HCT116 (cell line): ENCODE measurements around the gene PLEKHM1. TPM values are rescaled to one million over a fixed set of nuclear protein-coding genes. Genes with fewer than 3 reads are reported as not detected.

Experiments
- ATAC-seq: fragments of 200-7000 bp; cut with Tn5 transposase; 2 replicates; pipeline ENCODE4 v1.9.1; 2020; ENCODE audit warnings: mild to moderate bottlenecking, moderate library complexity
- BruUV-seq: library from RNA; stranded (reverse); fragments of 400-500 nt; replicated peaks from 2 replicates; lab custom pipeline; 2021; lab: Mats Ljungman, UMichigan
- CTCF ChIA-PET: fragments of 300-600 bp; sonication (Branson Sonifier 250); formaldehyde crosslinking; loops from one replicate; lab custom pipeline; 2021; ENCODE audit warnings: antibody characterized with exemption; lab: Charles Lee
- POLR2A ChIA-PET: fragments of 300-600, 350-600 bp; sonication (Branson Sonifier 250); formaldehyde crosslinking; loops from one replicate; lab custom pipeline; 2021; ENCODE audit warnings: antibody characterized with exemption; lab: Charles Lee
- RAD21 ChIA-PET, 2 experiments: fragments of 300-600 bp; sonication (Branson Sonifier 250); formaldehyde crosslinking; loops; one replicate each; lab custom pipeline; 2023; ENCODE audit warnings: low total read pairs in 2 of 2; ENCODE audit not compliant: uncharacterized antibody in 2 of 2, unreplicated experiment in 2 of 2, low non-redundant PET in 1 of 2; lab: Charles Lee
- DNase-seq: peaks from one replicate; pipeline ENCODE4 v3.0.0-alpha.2; 2010; ENCODE audit warnings: low read depth, low spot score
- H2AFZ ChIP-seq: fragments of 200-600 bp; shearing (Covaris generic), sonication (generic); 2 replicates; pipeline ENCODE4 v1.6.1; 2017; ENCODE audit warnings: low read depth, mixed run types, mixed read lengths, antibody characterized with exemption, low read length; ENCODE audit not compliant: poor library complexity, severe bottlenecking
- H3K27ac ChIP-seq: 2 replicates; pipeline ENCODE4 v1.5.1; 2012; ENCODE audit warnings: low read depth, low read length
- H3K27me3 ChIP-seq: fragments of 200-600 bp; sonication (generic); 2 replicates; pipeline ENCODE4 v1.6.1; 2016; ENCODE audit warnings: mixed run types, low read length, mixed read lengths; ENCODE audit not compliant: insufficient read depth
- H3K36me3 ChIP-seq, 2 experiments: fragments of 200-500 bp in 1 of 2; fragments of 200-600 bp in 1 of 2; sonication (Bioruptor generic) in 1 of 2; sonication (generic) in 1 of 2; 2 replicates each; pipeline versions ENCODE4 v1.5.1 to v1.6.1; 2014 to 2016; ENCODE audit warnings: low read length in 2 of 2, inconsistent platforms in 1 of 2, mixed read lengths in 1 of 2, mixed run types in 1 of 2; ENCODE audit not compliant: insufficient read depth in 2 of 2, control insufficient read depth in 1 of 2
- H3K4me1 ChIP-seq, 2 experiments: fragments of 200-600 bp in 1 of 2; sonication (generic) in 1 of 2; 2 replicates each; pipeline versions ENCODE4 v1.5.1 to v1.6.1; 2012 to 2017; ENCODE audit warnings: low read length in 2 of 2, inconsistent platforms in 1 of 2, mild to moderate bottlenecking in 1 of 2, mixed read lengths in 1 of 2, mixed run types in 1 of 2, moderate library complexity in 1 of 2; ENCODE audit not compliant: insufficient read depth in 2 of 2, control insufficient read depth in 1 of 2
- H3K4me2 ChIP-seq: fragments of 200-600 bp; sonication (generic); 2 replicates; pipeline ENCODE4 v1.6.1; 2017; ENCODE audit warnings: mixed run types, low read length, mixed read lengths
- H3K4me3 ChIP-seq, 2 experiments: fragments of 200-600 bp in 1 of 2; sonication (generic) in 1 of 2; replicated peaks in 1 of 2; 2 replicates each; pipeline ENCODE4 v1.5.1; 2011 to 2016; ENCODE audit warnings: low read length in 2 of 2, control low read depth in 1 of 2, low read depth in 1 of 2, mild to moderate bottlenecking in 1 of 2, mixed read lengths in 1 of 2, mixed run types in 1 of 2
- H3K79me2 ChIP-seq: fragments of 200-600 bp; sonication (generic); 2 replicates; pipeline ENCODE4 v1.6.1; 2017; ENCODE audit warnings: mild to moderate bottlenecking, mixed run types, low read length, moderate library complexity, mixed read lengths; ENCODE audit not compliant: insufficient read depth
- H3K9ac ChIP-seq: fragments of 200-600 bp; sonication (generic); 2 replicates; pipeline ENCODE4 v1.6.1; 2016; ENCODE audit warnings: low read length, mixed read lengths
- H3K9me2 ChIP-seq: fragments of 200-600 bp; sonication (generic), shearing (Covaris generic); 2 replicates; pipeline ENCODE4 v1.6.1; 2017; ENCODE audit warnings: mixed run types, mild to moderate bottlenecking, moderate library complexity; ENCODE audit not compliant: insufficient read depth
- H3K9me3 ChIP-seq, 2 experiments: fragments of 200-500 bp in 1 of 2; fragments of 200-600 bp in 1 of 2; sonication (Bioruptor generic) in 1 of 2; sonication (generic) in 1 of 2; 2 replicates each; pipeline ENCODE4 v1.6.1; 2014 to 2017; ENCODE audit warnings: low read length in 2 of 2, mixed read lengths in 2 of 2, inconsistent platforms in 1 of 2, low read depth in 1 of 2, mild to moderate bottlenecking in 1 of 2, mixed run types in 1 of 2, moderate library complexity in 1 of 2; ENCODE audit not compliant: control insufficient read depth in 1 of 2, insufficient read depth in 1 of 2
- H4K20me1 ChIP-seq: fragments of 200-600 bp; sonication (generic), shearing (Covaris generic); 2 replicates; pipeline ENCODE4 v1.6.1; 2017; ENCODE audit warnings: mixed run types, mild to moderate bottlenecking, moderate library complexity; ENCODE audit not compliant: insufficient read depth
- EZH2phosphoT487 ChIP-seq: fragments of 200-600 bp; IDR thresholded peaks from 2 replicates; pipeline ENCODE4 v1.6.1; 2018; ENCODE audit warnings: antibody characterized with exemption, borderline replicate concordance
- JUND ChIP-seq: IDR thresholded peaks from 2 replicates; pipeline ENCODE4 v1.6.1; 2012
- RAD21 ChIP-seq: IDR thresholded peaks from 2 replicates; pipeline ENCODE4 v1.6.1; 2012; ENCODE audit warnings: low read depth, mild to moderate bottlenecking
- SIN3A ChIP-seq: IDR thresholded peaks from 2 replicates; pipeline ENCODE4 v1.6.1; 2012; ENCODE audit warnings: low read depth
- SP1 ChIP-seq: IDR thresholded peaks from 2 replicates; pipeline ENCODE4 v1.6.1; 2012; ENCODE audit warnings: low read depth
- TCF7L2 ChIP-seq: IDR thresholded peaks from 2 replicates; pipeline ENCODE4 v1.7.0; 2011; ENCODE audit warnings: borderline replicate concordance, inconsistent platforms; ENCODE audit not compliant: insufficient read depth, insufficient read length; ENCODE audit errors: extremely low read depth
- intact Hi-C: fragments of 100-400 bp; cut with micrococcal nuclease; formaldehyde crosslinking; loops from 2 replicates; pipeline ENCODE4 v1.10.0; 2022
- total RNA-seq: library from RNA; stranded (reverse); gene quantifications from one replicate; pipeline ENCODE4 v1.2.1, GENCODE V29; 2021; ENCODE audit not compliant: unreplicated experiment
- TF ChIP-seq, protein P1 (sequence below): IDR thresholded peaks from 2 replicates; pipeline ENCODE4 v1.6.1; 2012

PLEKHM1 gene
- total RNA-seq, 1 experiment from 2014 or later, result 32.8 TPM

DNA sequence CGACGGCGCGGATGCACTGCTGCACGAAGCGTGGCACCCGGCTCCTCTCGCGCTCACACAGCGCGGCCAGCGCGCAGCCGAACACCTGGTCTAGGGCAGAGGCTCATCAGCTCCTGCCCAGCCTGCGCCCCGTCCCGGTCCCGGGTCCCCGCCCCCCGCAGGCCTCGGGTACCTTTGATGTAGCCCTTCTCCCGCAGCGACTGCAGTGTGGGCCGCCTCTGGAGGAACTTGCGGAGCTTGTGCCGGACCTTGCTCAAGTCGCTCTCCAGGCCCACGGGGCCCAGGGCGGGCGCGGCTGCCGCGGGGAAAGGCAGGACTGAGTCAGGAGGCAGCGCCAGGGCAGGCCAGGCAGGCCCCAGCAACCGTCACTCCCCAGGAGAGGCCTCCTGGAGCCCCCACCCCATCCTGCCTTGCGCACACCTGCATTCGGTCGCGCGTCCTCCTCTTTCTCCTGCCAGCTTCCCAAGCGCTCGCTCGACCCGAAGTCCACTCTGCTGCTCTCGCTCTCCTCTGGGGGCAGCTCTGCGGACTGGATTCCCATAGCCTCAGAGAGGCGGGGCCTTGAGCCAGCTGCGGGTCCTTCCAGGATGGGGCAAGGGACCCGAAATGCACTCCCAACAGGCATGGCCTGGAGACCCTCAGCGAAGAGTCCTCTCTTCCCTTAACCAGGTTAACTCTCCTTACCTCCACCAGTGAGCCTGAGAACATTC lies 93.9 kb downstream of the PLEKHM1 start:
- RAD21 ChIA-PET, result no interaction called here
- Histone ChIP-seq H3K9me2 (no peaks in the 10 kb centered on the region), H3K9me3 (no peaks in the 10 kb centered on the region), H3K79me2 (no peaks in the 10 kb centered on the region), H3K27ac (no peak overlapping the region), H3K4me2 (no peak overlapping the region), H3K27me3 (no peaks in the 10 kb centered on the region), H2AFZ (no peak overlapping the region), H3K4me3 (no peak overlapping the region), H4K20me1 (no peaks in the 10 kb centered on the region), H3K4me1 (peaks cover 0 to 10% of the 10 kb centered on the region in 2 experiments; a peak in 1 of 4 replicates), H3K36me3 (peaks cover 7 to 12% of the 10 kb centered on the region in 2 experiments; a peak in 2 of 4 replicates)
- BruUV-seq, result no TSS peak
- intact Hi-C loops, result no loop called here
- ATAC-seq (no peak), DNase-seq (no peak)
- CTCF ChIA-PET, result interaction anchor here (1.0 to 9.5 kb wide), 4 partner anchors 11 to 243 kb away, joined by 3 to 58 read pairs (median 6); no protein-coding TSS in a partner anchor
- POLR2A ChIA-PET, result no interaction called here
- no peak for TF ChIP-seq EZH2phosphoT487
- no peak for TF ChIP-seq SP1
- no peak for TF ChIP-seq RAD21
- no peak for TF ChIP-seq JUND
- TF ChIP-seq, protein P1, sequence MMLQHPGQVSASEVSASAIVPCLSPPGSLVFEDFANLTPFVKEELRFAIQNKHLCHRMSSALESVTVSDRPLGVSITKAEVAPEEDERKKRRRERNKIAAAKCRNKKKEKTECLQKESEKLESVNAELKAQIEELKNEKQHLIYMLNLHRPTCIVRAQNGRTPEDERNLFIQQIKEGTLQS, result no peak
- TF ChIP-seq TCF7L2, result no peak
- no peak for TF ChIP-seq SIN3A
- TF ChIP-seq, all 23 proteins: peak for 0
- H3K9ac ChIP-seq, result no peak overlapping the region
